Prostate gland (tissue), 2 donors: ENCODE results near the gene THYN1. TPM values are rescaled to one million over a fixed set of nuclear protein-coding genes. Genes with fewer than 3 reads are reported as not detected.

Experiments
- DNase-seq: peaks from one replicate; pipeline ENCODE4 v3.0.0-alpha.2; 2019; ENCODE audit warnings: low spot score
- H3K27ac ChIP-seq, 2 donors: fragments of 200-600 bp; sonication (generic); 2 replicates each; pipeline ENCODE4 v1.5.1; 2017 to 2019
- H3K27me3 ChIP-seq: fragments of 200-600 bp; sonication (generic); replicated peaks from 2 replicates; pipeline ENCODE4 v1.5.1; 2019; ENCODE audit not compliant: insufficient read depth
- H3K36me3 ChIP-seq, 2 donors: fragments of 200-600 bp; sonication (generic); 1 replicate in 1 of 2; 2 replicates in 1 of 2; pipeline versions ENCODE4 v1.5.1 to v1.8.1; 2017 to 2019
- H3K4me1 ChIP-seq: fragments of 200-600 bp; sonication (generic); replicated peaks from 2 replicates; pipeline ENCODE4 v1.5.1; 2019
- H3K4me3 ChIP-seq, 2 donors: fragments of 200-600 bp; sonication (generic); 2 replicates each; pipeline ENCODE4 v1.5.1; 2017 to 2019
- H3K9me3 ChIP-seq: fragments of 200-600 bp; sonication (generic); 2 replicates; pipeline ENCODE4 v1.5.1; 2017
- CTCF ChIP-seq, 4 experiments: fragments of 200-600 bp in 2 of 4; fragments of 450-650 bp in 2 of 4; sonication (generic) in 2 of 4; IDR thresholded peaks; 1 replicate in 3 of 4; 2 replicates in 1 of 4; pipeline ENCODE4 v1.5.1; 2016 to 2019; ENCODE audit warnings: antibody characterized with exemption in 4 of 4, mild to moderate bottlenecking in 2 of 4, moderate library complexity in 2 of 4
- POLR2A ChIP-seq: fragments of 450-650 bp; IDR thresholded peaks from one replicate; pipeline ENCODE4 v1.6.1; 2016; ENCODE audit warnings: antibody characterized with exemption, mild to moderate bottlenecking
- POLR2AphosphoS5 ChIP-seq: sonication (generic); formaldehyde crosslinking; IDR thresholded peaks from one replicate; pipeline ENCODE4 v1.6.1; 2017; ENCODE audit warnings: antibody characterized with exemption
- WGBS: methylation state at CpG from one replicate; pipeline ENCODE4 v1.1.5; 2018; 5-methylcytosine and 5-hydroxymethylcytosine counted together
- intact Hi-C: fragments of 100-400 bp; cut with DNase I; formaldehyde crosslinking; loops from one replicate; pipeline ENCODE4 v1.14.2; 2022
- total RNA-seq, 2 donors: library from RNA; depleted of rRNA; stranded (reverse); fragments of >200 nt; gene quantifications; one replicate each; pipeline ENCODE4 v1.1.0, GENCODE V29; 2016

The THYN1 gene
- total RNA-seq, 2 donors from 2014 or later = 48.5 to 59.7 TPM

GRCh38 chr11:134236834-134237556, 16.2 kb downstream of the THYN1 start:
- intact Hi-C loops = no loop called here
- Histone ChIP-seq H3K27ac (no peak overlapping the region), H3K27me3 (no peaks in the 10 kb centered on the region), H3K4me1 (no peaks in the 10 kb centered on the region), H3K36me3 (no peaks in the 10 kb centered on the region), H3K9me3 (no peaks in the 10 kb centered on the region), H3K4me3 (no peak overlapping the region)
- WGBS = 85% methylated on average over 7 of the region's 7 CpGs
- no peak for DNase-seq
- TF ChIP-seq POLR2A (no peak), POLR2AphosphoS5 (no peak), CTCF (IDR thresholded peaks at IDR 0.05) (no peak)

- Histone ChIP-seq H3K4me3 (no peak overlapping the region), H3K27ac (no peak overlapping the region), H3K9me3 (no peaks in the 10 kb centered on the region), H3K27me3 (no peaks in the 10 kb centered on the region), H3K4me1 (no peaks in the 10 kb centered on the region), H3K36me3 (no peaks in the 10 kb centered on the region)
- no peak for DNase-seq
- intact Hi-C loops = no loop called here
- TF ChIP-seq POLR2A = no peak
- no peak for TF ChIP-seq CTCF (IDR thresholded peaks at IDR 0.05)
- TF ChIP-seq POLR2AphosphoS5 = no peak
- WGBS = 74% methylated on average over 3 of the region's 3 CpGs
Measured at GRCh38 chr11:134235399-134235798, 17.8 kb downstream of the THYN1 start.

- no peaks in the 10 kb centered on the region for H3K4me1 ChIP-seq
- H3K4me3 ChIP-seq = no peak overlapping the region
- WGBS = 89% methylated on average over 4 of the region's 4 CpGs
- intact Hi-C loops = no loop called here
- TF ChIP-seq POLR2AphosphoS5 = no peak
- TF ChIP-seq CTCF (IDR thresholded peaks at IDR 0.05) = no peak
- TF ChIP-seq POLR2A = no peak
- no peak overlapping the region for H3K27ac ChIP-seq
- no peak for DNase-seq
- H3K9me3 ChIP-seq = no peaks in the 10 kb centered on the region
- no peaks in the 10 kb centered on the region for H3K36me3 ChIP-seq
- H3K27me3 ChIP-seq = no peaks in the 10 kb centered on the region
Measured at GRCh38 chr11:134233729-134234179, 19.4 kb downstream of the THYN1 start.

GRCh38 chr11:134231958-134232659, 21.0 kb downstream of the THYN1 start:
- Histone ChIP-seq H3K9me3 (no peaks in the 10 kb centered on the region), H3K4me3 (no peak overlapping the region), H3K27ac (no peak overlapping the region), H3K4me1 (no peaks in the 10 kb centered on the region), H3K36me3 (no peaks in the 10 kb centered on the region), H3K27me3 (no peaks in the 10 kb centered on the region)
- 63% methylated on average over 10 of the region's 10 CpGs for WGBS
- no peak for DNase-seq
- TF ChIP-seq CTCF (IDR thresholded peaks at IDR 0.05) = no peak
- no peak for TF ChIP-seq POLR2AphosphoS5
- TF ChIP-seq POLR2A = no peak
- intact Hi-C loops = no loop called here
